Measurements from ENCODE around the gene PDP2. TPM values are rescaled to one million over a fixed set of nuclear protein-coding genes. Genes with fewer than 3 reads are reported as not detected.

The PDP2 gene
- total RNA-seq, 1 donor from 2014 or later, result 18.0 TPM

DNA sequence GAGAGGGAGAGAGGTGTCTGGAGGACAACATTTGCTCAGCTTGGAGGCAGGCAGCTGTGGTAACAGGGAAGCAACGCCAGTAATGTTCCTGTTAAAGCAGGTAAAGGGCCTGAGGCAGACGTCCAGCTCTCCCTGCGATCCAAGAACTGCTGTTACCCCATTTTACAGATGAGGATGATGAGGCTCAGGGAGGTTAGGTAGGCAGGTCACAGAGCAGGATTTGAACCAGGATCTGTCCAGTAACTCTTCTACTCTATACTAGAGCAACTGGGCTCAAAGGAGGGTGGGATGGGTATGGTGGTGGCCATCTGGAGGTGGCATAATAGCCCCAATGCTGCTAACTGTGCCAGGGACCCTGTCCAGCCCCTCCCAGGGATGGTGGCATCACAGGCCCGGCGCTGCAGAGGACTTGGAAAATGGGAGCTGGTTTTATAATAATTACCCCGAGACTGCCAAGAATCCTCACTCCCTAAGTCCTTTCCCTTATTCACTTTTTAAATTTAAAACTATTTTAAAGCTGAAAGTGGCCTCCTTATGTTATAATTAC, 24.1 kb upstream of the PDP2 start:
- Mint-ChIP-seq H3K4me1 (no peaks in the 10 kb centered on the region), H3K9me3 (no peaks in the 10 kb centered on the region), H3K4me3 (no peak overlapping the region), H3K27ac (ENCODE audit: unreplicated experiment) (no peak overlapping the region), H3K27me3 (ENCODE audit: low read depth) (no peaks in the 10 kb centered on the region), H3K36me3 (ENCODE audit: low read depth) (no peaks in the 10 kb centered on the region)
- DNase-seq (ENCODE audit: low read depth, low spot score), result no peak
- TF ChIP-seq, protein P1, sequence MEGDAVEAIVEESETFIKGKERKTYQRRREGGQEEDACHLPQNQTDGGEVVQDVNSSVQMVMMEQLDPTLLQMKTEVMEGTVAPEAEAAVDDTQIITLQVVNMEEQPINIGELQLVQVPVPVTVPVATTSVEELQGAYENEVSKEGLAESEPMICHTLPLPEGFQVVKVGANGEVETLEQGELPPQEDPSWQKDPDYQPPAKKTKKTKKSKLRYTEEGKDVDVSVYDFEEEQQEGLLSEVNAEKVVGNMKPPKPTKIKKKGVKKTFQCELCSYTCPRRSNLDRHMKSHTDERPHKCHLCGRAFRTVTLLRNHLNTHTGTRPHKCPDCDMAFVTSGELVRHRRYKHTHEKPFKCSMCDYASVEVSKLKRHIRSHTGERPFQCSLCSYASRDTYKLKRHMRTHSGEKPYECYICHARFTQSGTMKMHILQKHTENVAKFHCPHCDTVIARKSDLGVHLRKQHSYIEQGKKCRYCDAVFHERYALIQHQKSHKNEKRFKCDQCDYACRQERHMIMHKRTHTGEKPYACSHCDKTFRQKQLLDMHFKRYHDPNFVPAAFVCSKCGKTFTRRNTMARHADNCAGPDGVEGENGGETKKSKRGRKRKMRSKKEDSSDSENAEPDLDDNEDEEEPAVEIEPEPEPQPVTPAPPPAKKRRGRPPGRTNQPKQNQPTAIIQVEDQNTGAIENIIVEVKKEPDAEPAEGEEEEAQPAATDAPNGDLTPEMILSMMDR (conservative IDR thresholded peaks at IDR 0.05), result no peak

DNA sequence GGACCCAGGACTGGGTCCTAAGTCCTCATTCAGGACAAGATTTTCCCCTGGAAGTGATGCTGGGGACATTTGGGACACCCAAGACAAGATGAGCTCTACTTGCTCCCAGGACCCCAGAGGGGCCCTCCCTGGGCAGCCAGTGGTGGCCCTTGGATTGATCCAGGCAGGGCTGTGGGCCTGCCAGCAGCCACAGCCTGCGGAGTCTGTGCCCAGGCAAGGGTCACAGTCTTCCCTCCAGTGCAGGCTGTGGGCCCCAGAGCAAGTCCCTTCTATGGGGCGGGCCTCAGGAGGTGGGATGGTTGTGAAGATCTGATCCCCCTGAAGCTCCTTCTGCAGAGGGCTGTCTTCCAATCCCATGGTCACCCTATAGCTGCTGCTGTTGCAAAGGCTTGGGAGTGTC, 23.5 kb upstream of the PDP2 start:
- Mint-ChIP-seq H3K4me3 (no peak overlapping the region), H3K27me3 (ENCODE audit: low read depth) (no peaks in the 10 kb centered on the region), H3K9me3 (no peaks in the 10 kb centered on the region), H3K4me1 (peaks cover 4% of the 10 kb centered on the region), H3K27ac (ENCODE audit: unreplicated experiment) (no peak overlapping the region), H3K36me3 (ENCODE audit: low read depth) (no peaks in the 10 kb centered on the region)
- TF ChIP-seq, protein P1 (conservative IDR thresholded peaks at IDR 0.05), result no peak
- no peak for DNase-seq (ENCODE audit: low read depth, low spot score)

DNA sequence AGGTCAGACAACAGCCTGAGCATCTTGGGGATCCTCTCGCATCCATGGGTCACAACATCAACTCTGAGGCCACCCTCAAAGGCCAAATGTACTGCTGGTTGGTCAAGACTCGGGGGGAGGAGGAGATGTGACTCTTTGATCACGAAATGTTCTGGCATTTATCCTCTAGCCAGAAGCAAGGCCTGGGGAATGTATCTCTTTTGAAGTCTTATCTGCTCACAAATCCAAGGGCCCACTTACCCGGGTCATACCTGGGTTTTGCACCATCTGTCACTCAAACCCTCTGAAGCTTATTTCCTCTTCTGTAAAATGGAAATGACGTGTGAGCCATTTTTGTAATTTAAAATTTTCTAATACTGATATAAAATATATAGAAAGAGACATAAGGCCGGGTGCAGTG, 22.9 kb upstream of the PDP2 start:
- Mint-ChIP-seq H3K4me1 (peaks cover 4% of the 10 kb centered on the region), H3K9me3 (no peaks in the 10 kb centered on the region), H3K4me3 (no peak overlapping the region), H3K36me3 (ENCODE audit: low read depth) (no peaks in the 10 kb centered on the region), H3K27ac (ENCODE audit: unreplicated experiment) (peak overlapping the region; percentile 31), H3K27me3 (ENCODE audit: low read depth) (no peaks in the 10 kb centered on the region)
- no peak for DNase-seq (ENCODE audit: low read depth, low spot score)
- TF ChIP-seq, protein P1 (conservative IDR thresholded peaks at IDR 0.05), result no peak

DNA sequence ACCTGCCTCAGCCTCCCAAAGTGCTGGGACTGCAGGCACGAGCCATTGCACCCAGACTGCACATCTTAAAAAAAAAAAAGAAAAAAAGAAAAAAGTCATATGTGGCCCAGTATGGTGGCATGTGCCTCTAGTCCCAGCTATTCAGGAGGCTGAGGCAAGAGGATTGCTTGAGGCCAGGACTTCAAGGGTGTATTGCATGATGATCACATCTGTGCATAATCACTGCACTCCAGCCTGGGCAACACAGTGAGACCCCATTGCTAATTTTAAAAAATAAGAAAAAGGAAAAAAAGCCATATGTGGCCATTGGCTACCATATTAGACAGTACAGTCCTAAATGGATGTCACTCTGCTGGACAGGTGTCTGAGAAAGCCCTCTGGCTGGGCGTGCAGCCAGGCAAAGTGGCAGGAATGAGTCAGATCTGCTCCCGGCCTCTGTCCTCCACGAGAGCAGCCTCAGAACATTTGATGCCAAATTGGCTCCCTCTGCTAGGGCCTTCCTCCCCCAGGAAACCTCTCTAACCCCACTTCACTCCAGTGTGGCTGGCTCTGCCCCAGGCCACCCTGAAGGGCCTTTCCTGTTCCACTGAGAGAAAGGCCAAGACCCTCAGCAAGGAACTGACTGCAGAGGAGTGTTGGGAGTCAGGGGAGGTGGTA, 21.4 kb upstream of the PDP2 start:
- Mint-ChIP-seq H3K9me3 (no peaks in the 10 kb centered on the region), H3K4me1 (peaks cover 4% of the 10 kb centered on the region)
- DNase-seq (ENCODE audit: low read depth, low spot score), result no peak

GRCh38 chr16:66859397-66860068, 20.8 kb upstream of the PDP2 start:
- TF ChIP-seq, protein P1 (conservative IDR thresholded peaks at IDR 0.05), result no peak
- Mint-ChIP-seq H3K4me3 (no peak overlapping the region), H3K9me3 (no peaks in the 10 kb centered on the region), H3K27ac (ENCODE audit: unreplicated experiment) (no peak overlapping the region), H3K36me3 (ENCODE audit: low read depth) (no peaks in the 10 kb centered on the region), H3K27me3 (ENCODE audit: low read depth) (no peaks in the 10 kb centered on the region), H3K4me1 (peaks cover 4% of the 10 kb centered on the region)
- DNase-seq (ENCODE audit: low read depth, low spot score), result no peak

More for the DNA sequence above, 21.4 kb upstream of the PDP2 start:
- no peak overlapping the region for H3K4me3 Mint-ChIP-seq
- no peaks in the 10 kb centered on the region for H3K27me3 Mint-ChIP-seq (ENCODE audit: low read depth)
- H3K36me3 Mint-ChIP-seq (ENCODE audit: low read depth), result no peaks in the 10 kb centered on the region
- H3K27ac Mint-ChIP-seq (ENCODE audit: unreplicated experiment), result no peak overlapping the region
- TF ChIP-seq, protein P1 (conservative IDR thresholded peaks at IDR 0.05), result no peak
